NCI-H1417 treated with DMSO at 0.1 percent for 48 hours (cell line): ENCODE data around the gene ESRRA.
A peak's percentile ranks its signal among the peaks of the same experiment; 100 is the strongest.
"Not testable (repeated sequence)": the region's sequence is repeated elsewhere in the genome, so short reads cannot be mapped to it uniquely, and the experiment has no call there.

ENCODE experiments used
- DNase-seq: peaks from one replicate; lab custom pipeline; 2025; lab: John Stamatoyannopoulos, UW

The ESRRA gene

DNA sequence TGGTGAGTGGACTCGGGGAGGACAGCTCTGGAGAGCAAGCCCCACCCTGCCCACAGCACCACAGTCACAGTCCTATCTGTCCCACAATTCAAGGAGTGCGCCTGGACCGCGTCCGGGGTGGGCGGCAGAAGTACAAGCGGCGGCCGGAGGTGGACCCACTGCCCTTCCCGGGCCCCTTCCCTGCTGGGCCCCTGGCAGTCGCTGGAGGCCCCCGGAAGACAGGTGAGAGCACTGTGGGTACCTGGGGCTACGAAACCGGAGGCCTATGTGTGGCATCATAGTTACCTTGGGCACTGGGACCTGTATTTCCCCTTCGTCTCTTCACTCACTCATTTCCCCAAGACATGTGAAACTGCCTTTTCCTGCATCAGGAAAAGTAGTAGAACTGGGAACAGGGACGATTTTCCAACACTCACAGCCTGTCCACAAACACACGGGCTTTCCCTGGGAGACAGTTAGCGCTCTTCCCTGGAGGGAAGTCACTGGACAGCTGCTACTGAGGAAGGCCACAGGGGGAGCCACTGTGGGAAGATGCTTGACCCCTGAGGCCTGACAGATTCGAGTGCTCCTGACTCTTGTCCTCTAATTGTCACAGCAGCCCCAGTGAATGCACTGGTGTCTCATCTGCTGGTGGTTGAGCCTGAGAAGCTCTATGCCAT is 9.0 kb downstream of the ESRRA start:
- DNase-seq: no peak

DNA sequence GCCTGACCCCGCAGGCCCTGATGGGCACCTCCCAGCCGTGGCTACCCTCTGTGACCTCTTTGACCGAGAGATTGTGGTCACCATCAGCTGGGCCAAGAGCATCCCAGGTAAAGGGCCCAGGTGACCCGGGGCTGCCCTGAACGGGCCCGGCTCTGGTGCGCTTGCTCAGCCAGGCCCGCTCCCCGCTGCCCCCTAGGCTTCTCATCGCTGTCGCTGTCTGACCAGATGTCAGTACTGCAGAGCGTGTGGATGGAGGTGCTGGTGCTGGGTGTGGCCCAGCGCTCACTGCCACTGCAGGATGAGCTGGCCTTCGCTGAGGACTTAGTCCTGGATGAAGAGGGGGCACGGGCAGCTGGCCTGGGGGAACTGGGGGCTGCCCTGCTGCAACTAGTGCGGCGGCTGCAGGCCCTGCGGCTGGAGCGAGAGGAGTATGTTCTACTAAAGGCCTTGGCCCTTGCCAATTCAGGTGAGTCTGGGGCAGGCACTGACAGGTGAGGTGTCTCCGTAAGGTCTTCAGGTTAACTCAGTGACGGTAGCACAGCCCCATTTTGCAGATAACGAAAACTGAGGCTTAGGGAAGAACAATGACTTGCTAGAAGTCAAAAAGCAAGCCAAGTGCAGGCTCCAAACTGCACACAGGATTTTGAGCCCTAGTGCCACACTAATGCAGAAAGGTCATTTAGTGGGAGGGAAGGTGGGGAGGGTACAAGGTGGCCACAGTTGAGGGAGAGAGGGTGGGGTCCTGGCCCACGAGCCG is 9.7 kb downstream of the ESRRA start:
- no peak for DNase-seq

DNA sequence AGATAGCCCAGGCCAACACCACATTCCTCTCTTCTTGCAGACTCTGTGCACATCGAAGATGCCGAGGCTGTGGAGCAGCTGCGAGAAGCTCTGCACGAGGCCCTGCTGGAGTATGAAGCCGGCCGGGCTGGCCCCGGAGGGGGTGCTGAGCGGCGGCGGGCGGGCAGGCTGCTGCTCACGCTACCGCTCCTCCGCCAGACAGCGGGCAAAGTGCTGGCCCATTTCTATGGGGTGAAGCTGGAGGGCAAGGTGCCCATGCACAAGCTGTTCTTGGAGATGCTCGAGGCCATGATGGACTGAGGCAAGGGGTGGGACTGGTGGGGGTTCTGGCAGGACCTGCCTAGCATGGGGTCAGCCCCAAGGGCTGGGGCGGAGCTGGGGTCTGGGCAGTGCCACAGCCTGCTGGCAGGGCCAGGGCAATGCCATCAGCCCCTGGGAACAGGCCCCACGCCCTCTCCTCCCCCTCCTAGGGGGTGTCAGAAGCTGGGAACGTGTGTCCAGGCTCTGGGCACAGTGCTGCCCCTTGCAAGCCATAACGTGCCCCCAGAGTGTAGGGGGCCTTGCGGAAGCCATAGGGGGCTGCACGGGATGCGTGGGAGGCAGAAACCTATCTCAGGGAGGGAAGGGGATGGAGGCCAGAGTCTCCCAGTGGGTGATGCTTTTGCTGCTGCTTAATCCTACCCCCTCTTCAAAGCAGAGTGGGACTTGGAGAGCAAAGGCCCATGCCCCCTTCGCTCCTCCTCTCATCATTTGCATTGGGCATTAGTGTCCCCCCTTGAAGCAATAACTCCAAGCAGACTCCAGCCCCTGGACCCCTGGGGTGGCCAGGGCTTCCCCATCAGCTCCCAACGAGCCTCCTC is 10.6 kb downstream of the ESRRA start:
- DNase-seq: not testable (repeated sequence)

DNA sequence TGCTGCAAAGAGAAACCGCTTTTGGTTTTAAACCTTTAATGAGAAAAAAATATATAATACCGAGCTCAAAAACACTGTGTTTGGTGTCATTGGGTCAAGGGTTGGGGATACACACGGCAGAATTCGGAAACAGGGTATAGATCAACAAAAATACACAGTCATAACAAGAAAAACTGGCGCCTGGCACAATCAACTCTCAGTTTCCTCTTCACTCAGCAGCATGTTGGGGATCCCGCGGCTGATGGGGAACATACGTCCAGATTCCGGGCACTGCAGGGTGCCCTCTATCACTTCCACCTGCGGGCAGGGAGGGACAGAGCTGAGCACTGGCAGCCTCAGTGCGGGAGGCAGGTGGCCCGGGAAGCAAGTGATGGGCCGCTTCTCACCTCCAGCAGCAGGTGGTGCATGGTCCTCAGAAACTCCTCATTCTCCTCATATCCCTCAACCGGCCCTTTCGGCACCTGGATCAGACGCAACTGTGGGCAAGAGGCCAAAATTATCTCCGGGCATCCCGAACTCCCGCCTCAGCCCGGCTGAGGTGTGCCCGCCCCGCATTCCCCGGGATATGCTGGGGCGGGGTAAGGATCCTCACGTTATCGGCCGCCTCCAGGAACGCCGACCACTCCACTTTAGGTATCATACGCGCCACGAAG is 11.5 kb downstream of the ESRRA start:
- DNase-seq: no peak

DNA sequence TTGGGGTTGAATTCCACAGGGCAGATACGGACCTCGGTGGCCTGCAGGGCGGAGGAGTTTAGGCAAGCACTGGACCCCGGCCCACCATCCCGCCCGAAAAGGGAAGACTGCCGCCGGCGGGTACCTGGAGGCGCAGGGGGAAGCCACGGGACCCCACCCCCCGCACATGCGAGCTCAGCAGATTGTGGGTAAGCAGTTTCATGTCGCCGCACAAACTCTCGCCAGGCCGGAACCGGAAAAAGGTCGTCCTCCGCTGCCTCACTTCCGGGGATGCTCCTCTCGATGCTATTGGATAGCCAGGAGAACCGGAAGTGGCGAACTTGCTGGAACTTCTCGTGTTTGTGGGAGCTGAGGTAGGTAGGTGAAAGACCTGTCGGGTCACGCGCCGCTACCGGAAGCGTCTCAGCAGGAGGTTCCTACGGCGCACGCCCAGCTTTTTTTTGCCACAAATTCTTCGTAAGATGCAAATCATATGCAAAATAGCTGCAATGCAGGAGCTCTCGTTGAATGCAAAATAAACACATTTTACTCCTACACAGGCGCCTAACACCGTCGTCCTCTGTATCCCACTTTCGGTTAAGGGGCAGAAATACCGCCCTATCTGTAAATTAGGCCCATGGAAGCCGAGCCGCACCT is 12.1 kb downstream of the ESRRA start, which contains the start of gene TRMT112:
TSS of gene TRMT112 (minus strand) at position 235 of the 636 bp plus-strand sequence. CDS start at position 202, 33 bp downstream.
- DNase-seq: peak; percentile 95

DNA sequence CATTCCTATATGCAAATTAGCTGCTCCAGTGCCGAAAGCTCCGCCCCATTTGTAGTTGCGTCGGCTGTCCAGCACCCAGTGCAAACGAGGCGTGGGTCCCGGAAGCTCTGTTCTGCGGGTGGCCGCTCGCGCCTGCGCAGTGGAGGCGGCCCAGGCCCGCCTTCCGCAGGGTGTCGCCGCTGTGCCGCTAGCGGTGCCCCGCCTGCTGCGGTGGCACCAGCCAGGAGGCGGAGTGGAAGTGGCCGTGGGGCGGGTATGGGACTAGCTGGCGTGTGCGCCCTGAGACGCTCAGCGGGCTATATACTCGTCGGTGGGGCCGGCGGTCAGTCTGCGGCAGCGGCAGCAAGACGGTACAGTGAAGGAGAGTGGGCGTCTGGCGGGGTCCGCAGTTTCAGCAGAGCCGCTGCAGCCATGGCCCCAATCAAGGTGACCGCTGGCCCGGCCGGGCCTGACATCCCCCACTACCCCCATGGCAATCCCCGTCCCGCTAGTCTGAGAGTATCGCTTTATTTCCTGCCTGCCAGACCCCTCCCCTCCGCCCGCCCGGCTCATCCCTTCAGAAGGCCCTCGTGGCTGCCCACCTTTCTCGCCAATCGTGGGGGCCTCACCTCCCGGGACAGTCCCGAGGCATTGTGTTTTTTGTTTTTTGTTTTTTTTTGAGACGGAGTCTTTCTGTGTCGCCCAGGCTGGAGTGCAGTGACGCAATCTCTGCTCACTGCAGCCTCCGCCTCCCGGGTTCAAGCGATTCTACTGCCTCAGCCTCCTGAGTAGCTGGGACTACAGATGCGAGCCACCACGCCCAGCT is 12.8 kb downstream of the ESRRA start, which contains the start of gene PRDX5:
TSS of gene PRDX5 (plus strand) at position 161 of the 805 bp plus-strand sequence. CDS start at position 256, 95 bp downstream.
- DNase-seq: peak; percentile 92

DNA sequence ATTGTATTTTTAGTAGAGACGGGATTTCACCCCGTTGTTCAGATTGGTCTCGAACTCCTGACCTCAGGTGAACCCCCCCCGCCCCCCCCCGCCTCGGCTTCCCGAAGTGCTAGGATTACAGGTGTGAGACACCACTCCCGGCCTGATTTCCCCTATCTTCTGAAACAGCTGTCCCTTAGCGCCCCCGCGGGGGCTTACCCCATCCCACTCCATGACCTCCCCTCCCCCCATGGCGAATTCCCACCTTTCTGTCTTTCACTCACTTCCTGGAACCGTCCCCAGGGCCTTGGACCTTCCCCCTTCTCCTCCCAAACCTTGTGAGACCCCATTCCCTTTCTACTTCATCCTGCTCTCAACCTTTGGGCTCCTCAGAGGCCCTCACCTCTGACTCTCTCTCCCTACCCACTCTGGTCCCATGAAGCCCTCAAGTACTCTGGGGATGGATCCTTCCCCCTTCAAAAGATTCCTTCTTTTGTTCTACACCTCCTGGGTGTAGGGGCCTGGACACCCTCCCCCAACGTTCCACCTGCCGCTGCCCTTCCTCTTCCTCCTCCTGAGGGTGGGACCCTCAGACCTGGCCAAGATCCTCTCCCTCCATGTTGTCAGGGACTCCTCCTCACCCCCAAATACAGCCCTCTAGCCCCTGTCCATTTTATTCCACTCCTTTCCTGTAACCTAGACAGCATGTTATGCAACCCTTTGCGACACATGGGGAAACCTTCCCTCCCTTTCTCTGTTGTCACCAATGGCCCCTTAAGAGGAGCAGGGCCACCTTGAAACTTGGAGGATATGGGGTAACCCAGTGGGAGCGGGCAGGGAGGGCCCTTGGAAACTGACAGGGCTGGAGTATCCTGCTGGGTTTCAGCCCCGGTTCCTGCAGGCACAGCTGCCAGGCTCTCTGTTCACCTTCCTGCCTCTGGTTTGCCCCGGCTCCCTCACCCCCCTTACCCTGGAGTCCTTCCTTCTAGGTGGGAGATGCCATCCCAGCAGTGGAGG is 13.7 kb downstream of the ESRRA start:
- no peak for DNase-seq

DNA sequence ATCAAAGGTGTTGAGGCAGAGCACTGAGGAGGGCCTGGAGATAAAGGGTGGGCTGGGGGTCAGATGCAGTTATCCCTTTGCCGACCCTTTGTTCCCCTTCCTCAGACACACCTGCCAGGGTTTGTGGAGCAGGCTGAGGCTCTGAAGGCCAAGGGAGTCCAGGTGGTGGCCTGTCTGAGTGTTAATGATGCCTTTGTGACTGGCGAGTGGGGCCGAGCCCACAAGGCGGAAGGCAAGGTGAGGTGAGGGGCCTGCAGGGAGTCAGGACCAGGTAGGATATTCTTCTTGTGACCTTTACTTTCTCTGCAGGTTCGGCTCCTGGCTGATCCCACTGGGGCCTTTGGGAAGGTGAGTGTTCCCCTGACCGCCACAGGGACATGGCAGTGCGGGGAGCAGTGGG is 15.2 kb downstream of the ESRRA start:
- no peak for DNase-seq

DNA sequence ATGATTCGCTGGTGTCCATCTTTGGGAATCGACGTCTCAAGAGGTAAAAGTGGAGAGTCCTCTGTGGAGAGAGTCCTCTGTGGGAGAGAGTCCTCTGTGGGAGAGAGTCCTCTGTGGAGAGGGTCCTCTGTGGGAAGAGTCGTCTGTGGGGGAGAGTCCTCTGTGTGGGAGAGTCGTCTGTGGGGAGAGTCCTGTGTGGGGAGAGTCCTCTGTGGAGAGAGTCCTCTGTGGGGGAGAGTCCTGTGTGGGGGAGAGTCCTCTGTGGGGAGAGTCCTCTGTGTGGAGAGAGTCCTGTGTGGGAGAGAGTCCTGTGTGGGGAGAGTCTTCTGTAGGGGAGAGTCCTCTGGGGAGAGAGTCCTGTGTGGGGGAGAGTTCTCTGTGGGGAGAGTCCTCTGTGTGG is 15.7 kb downstream of the ESRRA start:
- DNase-seq: no peak

DNA sequence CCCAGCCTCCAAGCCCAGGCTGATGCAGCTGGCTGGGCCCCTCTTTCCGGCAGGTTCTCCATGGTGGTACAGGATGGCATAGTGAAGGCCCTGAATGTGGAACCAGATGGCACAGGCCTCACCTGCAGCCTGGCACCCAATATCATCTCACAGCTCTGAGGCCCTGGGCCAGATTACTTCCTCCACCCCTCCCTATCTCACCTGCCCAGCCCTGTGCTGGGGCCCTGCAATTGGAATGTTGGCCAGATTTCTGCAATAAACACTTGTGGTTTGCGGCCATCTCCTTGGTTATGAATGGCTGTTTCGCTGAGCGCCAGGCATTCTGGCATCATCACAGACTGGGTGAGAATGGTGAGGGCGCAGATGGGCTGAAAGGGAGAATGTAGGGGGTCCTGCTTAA is 16.2 kb downstream of the ESRRA start:
- no peak for DNase-seq

DNA sequence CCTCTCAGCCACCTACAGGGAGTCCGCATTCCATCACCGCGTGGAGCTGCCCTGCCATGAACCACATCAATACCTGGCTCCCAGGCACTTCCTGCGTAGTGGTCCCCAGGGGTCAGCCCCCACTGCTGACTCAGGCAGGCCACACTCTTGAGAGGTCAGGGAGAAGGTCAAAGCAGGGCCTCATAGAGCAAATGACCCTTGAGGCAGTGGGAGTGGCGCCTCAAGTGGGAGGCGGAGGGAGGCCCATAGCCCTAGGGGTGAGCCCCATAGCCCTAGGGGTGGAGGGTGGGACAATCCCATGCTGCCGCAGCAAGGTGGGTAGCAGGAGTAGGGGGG is 17.6 kb downstream of the ESRRA start:
- no peak for DNase-seq

DNA sequence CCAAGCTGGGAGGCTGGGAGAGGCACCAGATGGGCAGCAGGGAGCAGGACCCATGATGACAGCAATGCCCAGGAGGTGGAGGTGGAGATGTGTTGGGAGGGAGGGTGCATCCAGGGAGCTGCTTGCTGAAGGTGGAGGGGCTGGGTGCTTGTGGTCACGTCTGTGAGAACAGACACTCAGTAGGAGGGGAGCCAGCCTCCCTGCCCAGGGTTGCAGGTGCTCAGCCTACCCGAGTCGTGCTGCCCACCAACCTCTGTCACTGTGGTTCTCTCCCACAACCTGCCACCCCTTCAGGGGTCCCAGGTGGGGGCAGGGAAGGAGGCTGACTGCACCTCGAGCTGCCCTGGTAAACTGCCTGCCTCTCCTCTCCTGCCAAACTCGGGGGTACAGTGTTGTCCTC is 18.0 kb downstream of the ESRRA start:
- no peak for DNase-seq

DNA sequence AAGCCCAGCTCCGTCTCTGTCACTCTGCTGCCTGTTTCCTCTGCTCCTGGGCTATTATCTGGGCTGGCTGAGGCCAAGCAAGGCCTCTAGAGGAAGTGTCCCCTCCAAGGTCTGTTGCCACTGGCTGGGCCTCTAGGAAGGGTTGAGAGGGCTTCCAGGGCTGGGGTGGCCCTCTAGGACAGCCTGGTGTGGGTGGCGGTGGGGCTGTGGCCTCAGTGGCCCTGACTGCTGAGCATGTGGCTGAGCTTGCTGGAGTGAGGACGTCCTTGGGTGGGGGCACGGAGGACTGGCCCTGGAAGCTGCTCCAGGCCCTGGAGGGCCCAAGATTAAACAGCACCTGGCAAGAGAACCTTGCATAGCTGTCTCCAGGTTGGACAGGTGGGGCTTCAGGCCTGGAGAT is 18.7 kb downstream of the ESRRA start:
- not testable (repeated sequence) for DNase-seq

DNA sequence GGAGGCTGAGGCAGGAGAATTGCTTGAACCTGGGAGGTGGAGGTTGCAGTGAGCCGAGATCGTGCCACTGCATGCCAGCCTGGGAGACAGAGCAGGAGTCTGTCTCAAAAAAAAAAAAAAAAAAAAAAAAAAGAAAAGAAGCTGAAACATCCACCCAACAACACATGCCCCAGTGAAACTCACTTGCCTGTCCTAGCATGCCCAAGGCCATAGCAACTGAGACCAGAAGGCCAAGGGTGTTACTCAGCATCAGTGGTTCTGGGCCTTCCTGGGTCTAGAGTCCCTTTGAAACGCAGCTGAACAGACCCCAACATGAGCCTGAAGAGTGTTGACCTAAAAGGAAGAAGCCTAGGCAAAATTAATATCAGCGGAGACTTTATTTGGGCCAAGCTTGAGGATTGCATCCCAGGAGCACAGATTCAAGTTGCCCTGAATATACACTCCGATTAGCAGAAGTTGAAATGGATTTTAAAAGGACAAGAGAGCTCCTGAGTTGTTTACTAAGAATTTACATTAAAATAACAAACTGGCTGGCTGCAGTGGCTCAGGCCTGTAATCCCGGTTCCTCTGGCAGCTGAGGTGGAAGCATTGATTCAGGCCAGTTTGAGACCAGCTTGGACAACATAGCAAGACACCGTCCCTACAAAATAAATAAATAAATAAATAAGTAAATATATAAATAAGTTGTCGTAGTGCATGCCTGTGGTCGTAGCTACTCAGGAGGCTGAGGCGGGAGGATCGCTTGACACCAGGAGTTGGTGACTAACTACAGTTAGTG is 19.6 kb downstream of the ESRRA start:
- DNase-seq: no peak

DNA sequence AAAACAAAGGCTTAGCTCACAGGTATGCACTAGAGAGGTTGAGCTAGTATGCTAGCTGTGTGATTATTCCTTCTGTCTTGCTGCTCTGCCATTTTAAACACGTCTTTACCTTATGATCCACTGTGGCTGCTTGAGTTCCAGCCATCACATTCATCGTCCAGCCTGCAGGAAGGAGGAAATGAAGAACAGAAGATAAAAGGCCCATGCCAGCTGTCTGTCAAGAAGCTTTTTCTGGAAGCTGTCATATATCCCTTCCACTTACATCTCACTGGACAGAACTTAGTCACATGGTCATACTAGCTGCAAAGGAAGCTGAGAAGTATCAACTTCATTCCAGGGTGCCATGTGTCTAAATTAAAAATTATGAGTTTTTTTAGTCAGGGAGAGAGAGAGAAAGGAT is 22.1 kb downstream of the ESRRA start:
- DNase-seq: no peak

DNA sequence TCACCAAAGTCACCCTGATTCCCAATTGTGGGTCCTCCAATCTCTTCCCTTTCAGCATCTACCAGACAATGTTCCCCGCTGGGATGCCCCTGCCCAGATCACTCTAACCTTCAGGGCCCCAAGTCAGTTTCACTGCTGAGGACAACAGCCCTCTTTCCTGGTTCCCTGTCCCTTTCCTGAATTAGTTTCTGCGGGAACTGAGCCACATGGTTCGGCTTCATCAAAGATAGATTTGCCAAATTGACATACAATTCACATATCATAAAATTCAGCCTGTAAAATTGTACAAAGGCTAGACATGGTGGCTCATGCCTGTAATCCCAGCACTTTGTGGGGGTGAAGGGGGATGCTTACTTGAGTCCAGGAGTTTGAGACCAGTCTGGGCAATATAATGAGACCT is 22.7 kb downstream of the ESRRA start:
- no peak for DNase-seq

DNA sequence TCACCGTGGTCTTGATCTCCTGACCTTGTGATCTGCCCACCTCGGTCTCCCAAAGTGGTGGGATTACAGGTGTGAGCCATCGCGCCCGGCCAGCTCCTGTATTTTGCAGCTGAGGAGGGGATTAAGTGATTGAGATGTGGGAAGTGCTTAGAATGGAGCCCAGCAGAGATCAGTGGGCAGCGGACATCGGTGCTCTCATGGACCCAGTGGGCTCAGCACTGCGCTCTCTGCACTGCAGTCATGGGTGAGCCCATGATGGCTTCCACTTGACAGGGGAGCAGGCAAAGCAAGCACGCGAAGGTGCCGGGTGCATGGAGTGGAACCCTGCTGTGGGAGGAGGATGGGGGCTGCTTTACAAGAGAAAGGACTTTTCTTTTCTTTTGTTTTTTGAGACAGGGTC is 25.6 kb downstream of the ESRRA start:
- DNase-seq: no peak

DNA sequence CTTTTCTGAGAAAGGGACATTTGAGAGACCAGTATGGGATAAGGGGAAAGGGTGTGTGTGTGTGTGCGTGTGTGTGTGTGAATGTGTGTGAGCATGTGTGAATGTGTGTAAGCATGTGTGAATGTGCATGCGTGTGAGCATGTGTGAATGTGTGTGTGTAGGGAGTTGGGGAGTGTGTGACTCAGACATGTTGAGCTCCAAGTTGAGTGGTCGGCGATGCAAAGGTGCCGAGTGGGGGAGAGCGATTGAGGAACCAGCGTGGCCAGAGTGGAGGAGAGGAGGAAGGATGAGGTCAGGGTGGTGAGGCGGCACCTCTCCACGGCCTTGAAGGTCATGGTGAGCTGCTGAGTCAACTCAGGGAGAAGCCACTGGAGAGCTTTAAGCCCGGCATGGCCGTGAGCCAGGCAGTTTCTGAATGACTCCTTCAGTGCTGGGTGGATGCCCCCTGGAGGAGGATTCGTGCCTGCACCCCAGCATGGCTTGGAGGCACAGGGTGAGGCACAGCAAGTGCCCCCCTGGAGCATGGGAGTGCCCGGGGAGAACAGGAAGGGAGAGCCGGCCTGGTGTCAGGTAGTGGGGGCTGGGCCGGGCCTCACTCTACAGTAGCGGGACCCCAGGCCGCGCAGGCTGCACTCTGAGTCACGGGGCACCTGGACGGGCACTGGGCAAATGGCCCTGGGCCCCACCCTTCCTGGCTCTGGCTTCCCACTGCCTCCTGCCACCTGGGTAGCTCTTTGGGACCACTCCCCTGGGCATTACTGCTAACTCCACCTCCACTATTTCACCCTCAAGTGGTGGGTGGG is 26.4 kb downstream of the ESRRA start:
- no peak for DNase-seq
